WTC11 (cell line): ENCODE data around the gene TP53I3.

ENCODE experiments used
- ZNF263 ChIP-seq: sonication (generic); formaldehyde crosslinking; IDR thresholded peaks from 2 replicates; pipeline ENCODE4 v1.8.1; 2022; ENCODE audit warnings: low read depth, mild to moderate bottlenecking, moderate library complexity, missing genetic modification reagents
- TF ChIP-seq, protein P1 (sequence below): fragments of 200-600 bp; IDR thresholded peaks from 2 replicates; pipeline ENCODE4 v1.8.0; 2022; ENCODE audit warnings: antibody characterized with exemption
- TF ChIP-seq, protein P2 (sequence below): fragments of 250-450 bp; sonication (Bioruptor Pico); IDR thresholded peaks from 2 replicates; pipeline ENCODE4 v1.9.0; 2021; ENCODE audit warnings: moderate library complexity, mild to moderate bottlenecking, inconsistent platforms, borderline replicate concordance
- TF ChIP-seq, protein P3 (sequence below): sonication (generic); formaldehyde crosslinking; IDR thresholded peaks from 2 replicates; pipeline ENCODE4 v1.8.0; 2022; ENCODE audit warnings: mild to moderate bottlenecking, missing genetic modification reagents

DNA sequence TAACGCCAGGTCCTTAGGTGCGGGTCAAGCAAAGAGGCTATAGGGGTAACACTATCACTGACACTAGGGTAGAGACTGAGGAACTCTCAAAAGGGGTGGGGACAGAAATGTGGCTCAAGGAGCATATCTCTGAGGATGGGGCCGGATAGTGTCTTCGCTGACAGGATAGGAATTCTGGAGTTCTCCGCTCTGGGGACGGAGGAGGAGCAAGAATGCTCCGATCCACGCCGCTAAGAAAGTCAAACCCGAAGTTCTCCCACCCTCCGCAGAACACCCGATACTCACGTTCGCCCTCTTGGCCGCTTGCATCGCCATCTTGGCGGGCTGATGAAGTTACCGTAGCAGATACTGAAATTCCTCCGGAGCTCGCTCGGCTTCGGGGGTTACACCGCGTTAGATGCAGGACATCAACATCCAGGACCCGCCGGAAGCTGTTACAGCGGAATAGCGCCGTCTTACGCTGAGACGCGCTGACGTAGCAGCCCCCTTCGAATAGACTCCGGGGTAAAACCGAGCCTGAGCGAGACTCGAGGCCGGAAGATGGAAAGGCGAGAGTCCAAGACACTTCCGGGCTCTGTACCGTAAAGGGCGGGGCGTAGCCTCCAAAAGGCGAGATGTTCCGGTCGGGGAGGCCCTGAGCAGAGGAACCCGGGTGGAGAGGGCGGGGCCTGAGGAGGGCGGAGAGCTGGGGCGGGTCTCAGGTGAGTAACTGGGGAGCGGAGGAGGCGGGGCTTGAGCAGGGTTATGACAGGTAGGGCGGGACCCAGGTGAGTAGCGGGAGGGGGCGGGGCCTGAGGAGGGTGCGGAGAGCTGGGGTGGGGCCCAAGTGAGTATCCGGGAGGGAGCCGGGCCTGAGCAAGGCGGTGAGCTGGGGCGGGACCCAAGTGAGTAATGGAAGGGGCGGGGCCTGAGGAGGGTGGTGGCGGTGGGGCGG, 8.5 kb downstream of the TP53I3 start, which contains the start of gene SF3B6:
- TF ChIP-seq, protein P1, sequence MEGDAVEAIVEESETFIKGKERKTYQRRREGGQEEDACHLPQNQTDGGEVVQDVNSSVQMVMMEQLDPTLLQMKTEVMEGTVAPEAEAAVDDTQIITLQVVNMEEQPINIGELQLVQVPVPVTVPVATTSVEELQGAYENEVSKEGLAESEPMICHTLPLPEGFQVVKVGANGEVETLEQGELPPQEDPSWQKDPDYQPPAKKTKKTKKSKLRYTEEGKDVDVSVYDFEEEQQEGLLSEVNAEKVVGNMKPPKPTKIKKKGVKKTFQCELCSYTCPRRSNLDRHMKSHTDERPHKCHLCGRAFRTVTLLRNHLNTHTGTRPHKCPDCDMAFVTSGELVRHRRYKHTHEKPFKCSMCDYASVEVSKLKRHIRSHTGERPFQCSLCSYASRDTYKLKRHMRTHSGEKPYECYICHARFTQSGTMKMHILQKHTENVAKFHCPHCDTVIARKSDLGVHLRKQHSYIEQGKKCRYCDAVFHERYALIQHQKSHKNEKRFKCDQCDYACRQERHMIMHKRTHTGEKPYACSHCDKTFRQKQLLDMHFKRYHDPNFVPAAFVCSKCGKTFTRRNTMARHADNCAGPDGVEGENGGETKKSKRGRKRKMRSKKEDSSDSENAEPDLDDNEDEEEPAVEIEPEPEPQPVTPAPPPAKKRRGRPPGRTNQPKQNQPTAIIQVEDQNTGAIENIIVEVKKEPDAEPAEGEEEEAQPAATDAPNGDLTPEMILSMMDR, result no peak
- TF ChIP-seq ZNF263 (CRISPR knock-in tag), result no peak
- TF ChIP-seq, protein P2, sequence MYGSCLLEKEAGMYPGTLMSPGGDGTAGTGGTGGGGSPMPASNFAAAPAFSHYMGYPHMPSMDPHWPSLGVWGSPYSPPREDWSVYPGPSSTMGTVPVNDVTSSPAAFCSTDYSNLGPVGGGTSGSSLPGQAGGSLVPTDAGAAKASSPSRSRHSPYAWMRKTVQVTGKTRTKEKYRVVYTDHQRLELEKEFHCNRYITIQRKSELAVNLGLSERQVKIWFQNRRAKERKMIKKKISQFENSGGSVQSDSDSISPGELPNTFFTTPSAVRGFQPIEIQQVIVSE (CRISPR knock-in tag), result no peak
- TF ChIP-seq, protein P3, sequence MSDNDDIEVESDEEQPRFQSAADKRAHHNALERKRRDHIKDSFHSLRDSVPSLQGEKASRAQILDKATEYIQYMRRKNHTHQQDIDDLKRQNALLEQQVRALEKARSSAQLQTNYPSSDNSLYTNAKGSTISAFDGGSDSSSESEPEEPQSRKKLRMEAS (CRISPR knock-in tag), result peak; percentile 81
